ENCODE data around the gene AIFM2.
"Not testable (repeated sequence)": the region's sequence is repeated elsewhere in the genome, so short reads cannot be mapped to it uniquely, and the experiment has no call there.

Gene AIFM2

GRCh38 chr10:70096016-70096704 lies 36.5 kb downstream of the AIFM2 start:
- no peak for DNase-seq

- DNase-seq: no peak
These were observed 38.4 kb downstream of the AIFM2 start for GRCh38 chr10:70094250-70094649.

GRCh38 chr10:70093335-70093944 lies 39.2 kb downstream of the AIFM2 start:
- DNase-seq: no peak

- no peak for DNase-seq
These were observed 40.3 kb downstream of the AIFM2 start for GRCh38 chr10:70092389-70092718.

- DNase-seq: no peak
These were observed 41.7 kb downstream of the AIFM2 start for GRCh38 chr10:70090951-70091350.

- no peak for DNase-seq
These were observed 42.6 kb downstream of the AIFM2 start for GRCh38 chr10:70090013-70090412.

- no peak for DNase-seq
These were observed 44.3 kb downstream of the AIFM2 start for GRCh38 chr10:70088308-70088698.

- DNase-seq: no peak
These were observed 44.9 kb downstream of the AIFM2 start for GRCh38 chr10:70087616-70088307.

GRCh38 chr10:70085975-70086613 lies 46.5 kb downstream of the AIFM2 start:
- no peak for DNase-seq

- DNase-seq: no peak
These were observed 48.4 kb downstream of the AIFM2 start for GRCh38 chr10:70084189-70084588.

GRCh38 chr10:70080789-70081188 lies 51.8 kb downstream of the AIFM2 start:
- DNase-seq: not testable (repeated sequence)

GRCh38 chr10:70078937-70079336 lies 53.7 kb downstream of the AIFM2 start:
- DNase-seq: no peak

GRCh38 chr10:70078329-70078728 lies 54.3 kb downstream of the AIFM2 start:
- DNase-seq: no peak

- no peak for DNase-seq
These were observed 57.7 kb downstream of the AIFM2 start for GRCh38 chr10:70074971-70075370.

- no peak for DNase-seq
These were observed 58.5 kb downstream of the AIFM2 start for GRCh38 chr10:70074165-70074564.

GRCh38 chr10:70070834-70071233 lies 61.8 kb downstream of the AIFM2 start:
- no peak for DNase-seq

- DNase-seq: no peak
These were observed 63.3 kb downstream of the AIFM2 start for GRCh38 chr10:70069346-70069745.

GRCh38 chr10:70068925-70069324 lies 63.7 kb downstream of the AIFM2 start:
- DNase-seq: no peak

GRCh38 chr10:70067586-70067985 lies 65.0 kb downstream of the AIFM2 start:
- DNase-seq: no peak

- DNase-seq: no peak
These were observed 66.4 kb downstream of the AIFM2 start for GRCh38 chr10:70066190-70066589.

GRCh38 chr10:70064486-70064885 lies 68.1 kb downstream of the AIFM2 start:
- no peak for DNase-seq

GRCh38 chr10:70063418-70064098 lies 69.1 kb downstream of the AIFM2 start:
- DNase-seq: no peak
